WERI-Rb-1 (cell line): ENCODE results near the gene OLFML2A.
A peak's percentile ranks its signal among the peaks of the same experiment; 100 is the strongest.

Experiments
- DNase-seq: peaks from one replicate; pipeline ENCODE4 v3.0.0-alpha.2; 2020
- H3K27ac ChIP-seq: fragments of 250-450 bp; sonication (Bioruptor Pico); 2 replicates; pipeline ENCODE4 v1.5.1; 2020; ENCODE audit warnings: mild to moderate bottlenecking, moderate library complexity
- H3K27me3 ChIP-seq: fragments of 250-450 bp; sonication (Bioruptor Pico); 2 replicates; pipeline ENCODE4 v1.5.1; 2021; ENCODE audit warnings: mild to moderate bottlenecking, low read depth, moderate library complexity; ENCODE audit not compliant: insufficient read depth, severe bottlenecking
- H3K36me3 ChIP-seq: fragments of 250-450 bp; sonication (Bioruptor Pico); 2 replicates; pipeline ENCODE4 v1.5.1; 2020; ENCODE audit warnings: mild to moderate bottlenecking, moderate library complexity
- H3K4me3 ChIP-seq: 2 replicates; pipeline ENCODE4 v1.5.1; 2011; ENCODE audit warnings: low read depth, mild to moderate bottlenecking, control low read depth, low read length
- H3K9me3 ChIP-seq: fragments of 250-450 bp; sonication (Bioruptor Pico); 2 replicates; pipeline ENCODE4 v1.5.1; 2021; ENCODE audit warnings: mild to moderate bottlenecking, moderate library complexity; ENCODE audit not compliant: severe bottlenecking
- CTCF ChIP-seq: IDR thresholded peaks from 2 replicates; pipeline ENCODE4 v1.5.1; 2011; ENCODE audit warnings: low read depth, mild to moderate bottlenecking, control low read depth, inconsistent platforms, low read length

The OLFML2A gene

GRCh38 chr9:124849801-124850200, 72.9 kb downstream of the OLFML2A start:
- H3K36me3 ChIP-seq: no peaks in the 10 kb centered on the region
- no peak overlapping the region for H3K4me3 ChIP-seq
- H3K27ac ChIP-seq: no peak overlapping the region
- DNase-seq: no peak
- no peak for TF ChIP-seq CTCF
- no peaks in the 10 kb centered on the region for H3K9me3 ChIP-seq
- H3K27me3 ChIP-seq: no peaks in the 10 kb centered on the region

- no peak for DNase-seq
- Histone ChIP-seq H3K27me3 (no peaks in the 10 kb centered on the region), H3K36me3 (peaks cover 21% of the 10 kb centered on the region), H3K4me3 (no peak overlapping the region), H3K9me3 (no peaks in the 10 kb centered on the region), H3K27ac (peak overlapping the region; percentile 21; the same call in 1 of the 2 replicates)
- no peak for TF ChIP-seq CTCF
Measured at GRCh38 chr9:124852121-124852828, 75.3 kb downstream of the OLFML2A start.

GRCh38 chr9:124852829-124853531, 76.0 kb downstream of the OLFML2A start, which contains the start of gene WDR38:
Gene WDR38, plus strand, starts transcription at chr9:124853460. Its CDS starts 72 bp downstream, at chr9:124853532.
- Histone ChIP-seq H3K27ac (peak within 1 kb of the TSS; percentile 21), H3K9me3 (no peaks in the 10 kb centered on the region), H3K27me3 (no peaks in the 10 kb centered on the region), H3K4me3 (peak within 1 kb of the TSS; percentile 40), H3K36me3 (peaks cover 28% of the 10 kb centered on the region)
- peak; percentile 92 for TF ChIP-seq CTCF
- peak; percentile 93 for DNase-seq

GRCh38 chr9:124853605-124854143, 76.7 kb downstream of the OLFML2A start:
- no peaks in the 10 kb centered on the region for H3K27me3 ChIP-seq
- DNase-seq: no peak
- peaks cover 35% of the 10 kb centered on the region for H3K36me3 ChIP-seq
- H3K9me3 ChIP-seq: no peaks in the 10 kb centered on the region
- no peak for TF ChIP-seq CTCF
- H3K4me3 ChIP-seq: peak overlapping the region; percentile 40
- H3K27ac ChIP-seq: no peak overlapping the region; the same call in 1 of the 2 replicates

- Histone ChIP-seq H3K27ac (no peak overlapping the region), H3K36me3 (peaks cover 40% of the 10 kb centered on the region), H3K27me3 (no peaks in the 10 kb centered on the region), H3K9me3 (no peaks in the 10 kb centered on the region), H3K4me3 (no peak overlapping the region)
- no peak for DNase-seq
- TF ChIP-seq CTCF: no peak
Measured at GRCh38 chr9:124854161-124854560, 77.2 kb downstream of the OLFML2A start.
